NCI-H82 treated with DMSO at 0.1 percent for 48 hours (cell line): Measurements from ENCODE around the gene NT5C.
A peak's percentile ranks its signal among the peaks of the same experiment; 100 is the strongest.
"Not testable (repeated sequence)": the region's sequence is repeated elsewhere in the genome, so short reads cannot be mapped to it uniquely, and the experiment has no call there.

Experiments used
- DNase-seq: peaks from one replicate; lab custom pipeline; 2025; ENCODE audit not compliant: unreplicated experiment; lab: John Stamatoyannopoulos, UW

The NT5C gene

DNA sequence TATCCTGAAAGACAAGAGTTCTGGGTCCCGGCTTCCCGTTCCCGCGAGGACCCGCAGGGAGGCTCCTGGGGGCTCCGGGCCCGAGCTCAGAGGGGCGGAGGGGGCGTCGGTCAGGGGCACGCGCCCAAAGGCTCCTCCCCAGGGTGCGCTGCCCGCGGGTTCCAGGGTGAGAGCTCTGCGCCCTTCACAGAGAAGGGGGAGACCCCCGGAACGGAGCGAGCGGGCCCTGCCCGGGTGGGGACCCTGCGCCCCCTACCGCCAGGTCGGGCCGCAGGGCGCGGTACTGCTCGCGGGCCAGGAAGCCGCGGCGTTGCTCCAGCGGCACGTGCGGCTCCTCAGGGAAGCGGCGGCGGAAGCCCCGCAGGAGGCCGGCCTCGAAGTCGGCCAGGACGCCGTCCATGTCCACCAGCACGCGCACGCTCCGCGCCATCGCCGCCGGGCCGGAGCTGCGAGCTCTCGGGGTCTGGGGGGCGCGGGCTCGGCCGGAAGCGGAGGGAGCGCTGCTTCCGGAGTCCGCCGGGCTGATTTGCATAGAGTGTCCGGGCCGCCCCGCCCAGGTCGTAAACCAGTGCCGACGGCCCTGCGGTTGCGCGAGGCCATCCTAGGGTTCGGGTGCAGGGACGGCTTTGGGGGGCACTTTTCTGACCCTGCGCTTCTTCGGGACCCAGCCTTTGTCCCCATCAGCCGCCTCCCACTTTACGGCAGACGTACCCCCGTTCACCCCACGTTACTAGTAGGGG, at the start of gene NT5C:
NT5C (minus strand) TSS at position 465 of the 740 bp plus-strand sequence; CDS start at position 430, 35 bp downstream.
- DNase-seq: peak; percentile 53

DNA sequence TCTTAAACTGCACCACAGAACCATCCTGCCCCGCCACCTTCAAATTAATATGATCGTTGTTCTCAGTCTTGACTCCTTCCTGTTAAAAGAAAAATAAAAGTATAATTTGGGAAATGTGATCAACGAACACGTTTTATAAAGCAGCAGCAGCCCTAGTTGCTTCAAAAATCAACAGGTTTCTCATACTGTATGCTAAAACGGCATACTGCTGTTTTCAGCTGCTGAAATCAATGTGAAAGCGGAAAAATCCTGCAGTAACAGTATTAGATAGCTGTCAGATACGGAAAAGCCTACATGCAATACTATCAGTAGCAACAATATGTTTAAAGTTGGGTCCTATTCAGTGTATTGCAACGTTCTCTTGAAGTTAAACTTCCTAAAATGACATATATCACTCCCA, 49.6 kb upstream of the NT5C start:
- no peak for DNase-seq

DNA sequence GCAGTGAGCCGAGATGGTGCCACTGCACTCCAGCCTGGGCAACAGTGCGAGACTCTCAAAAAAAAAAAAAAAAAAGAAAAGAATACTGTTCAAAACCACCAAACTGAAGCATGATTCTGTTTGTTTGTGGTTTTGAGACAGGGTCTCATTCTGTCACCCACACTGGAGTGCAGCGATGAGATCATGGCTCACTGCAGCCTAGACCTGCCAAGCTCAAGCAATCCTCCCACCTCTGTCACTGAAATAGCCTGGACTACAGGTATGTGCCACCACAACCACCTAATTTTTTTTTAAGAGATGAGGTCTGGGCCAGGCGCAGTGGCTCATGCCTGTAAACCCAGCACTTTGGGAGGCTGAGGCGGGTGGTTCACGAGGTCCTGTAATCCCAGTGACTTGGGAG, 46.9 kb upstream of the NT5C start:
- DNase-seq: no peak

DNA sequence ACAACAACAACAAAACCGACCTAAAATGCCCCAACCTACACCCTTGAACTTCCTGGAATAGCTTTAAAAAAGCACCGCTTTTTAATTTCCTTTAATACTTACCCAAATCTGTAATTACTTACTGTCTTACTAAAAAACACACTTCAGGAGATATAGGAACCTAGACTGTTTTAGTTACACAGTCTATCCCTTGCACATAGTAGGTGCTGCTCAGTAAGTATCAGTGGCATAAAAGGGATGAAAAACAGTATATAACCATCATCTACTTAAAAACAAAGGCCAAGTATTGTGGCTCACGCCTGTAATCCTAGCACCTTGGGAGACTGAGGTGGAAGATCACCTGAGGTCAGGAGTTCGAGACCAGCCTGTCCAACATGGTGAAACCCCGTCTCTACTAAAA, 45.1 kb upstream of the NT5C start:
- DNase-seq: no peak

DNA sequence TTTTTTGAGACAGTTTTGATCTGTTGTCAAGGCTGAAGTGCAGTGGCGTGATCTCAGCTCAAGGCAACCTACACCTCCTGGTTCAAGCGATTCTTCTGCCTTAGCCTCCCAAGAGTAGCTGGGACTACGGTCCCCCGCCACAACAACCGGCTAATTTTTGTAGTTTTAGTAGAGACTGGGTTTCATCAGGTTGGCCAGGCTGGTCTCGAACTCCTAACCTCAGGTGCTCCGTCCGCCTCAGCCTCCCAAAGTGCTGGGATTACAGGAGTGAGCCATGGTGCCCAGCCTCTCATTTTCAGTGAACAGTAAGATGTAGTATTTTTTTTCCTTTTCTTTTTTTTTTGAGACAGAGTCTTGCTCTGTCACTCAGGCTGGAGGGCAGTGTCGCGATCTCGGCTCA, 43.5 kb upstream of the NT5C start:
- no peak for DNase-seq

DNA sequence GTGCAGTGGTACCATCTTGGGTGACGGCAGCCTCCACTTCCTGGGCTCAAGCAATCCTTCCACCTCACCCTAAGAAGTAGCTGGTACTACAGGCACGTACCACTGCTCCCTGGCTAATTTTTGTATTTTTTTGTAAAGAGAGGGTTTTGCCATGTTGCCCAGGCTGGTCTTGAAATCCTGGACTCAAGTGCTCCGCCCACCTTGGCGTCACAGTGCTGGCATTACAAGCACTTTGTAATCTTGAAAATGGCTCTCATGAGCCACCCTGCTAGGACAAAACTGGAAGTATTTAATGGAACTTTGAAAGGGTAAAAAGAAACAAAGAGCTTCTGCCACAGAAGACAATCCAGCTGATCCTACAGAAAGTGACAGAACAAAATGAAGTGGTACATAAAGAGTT, 42.0 kb upstream of the NT5C start:
- DNase-seq: no peak

DNA sequence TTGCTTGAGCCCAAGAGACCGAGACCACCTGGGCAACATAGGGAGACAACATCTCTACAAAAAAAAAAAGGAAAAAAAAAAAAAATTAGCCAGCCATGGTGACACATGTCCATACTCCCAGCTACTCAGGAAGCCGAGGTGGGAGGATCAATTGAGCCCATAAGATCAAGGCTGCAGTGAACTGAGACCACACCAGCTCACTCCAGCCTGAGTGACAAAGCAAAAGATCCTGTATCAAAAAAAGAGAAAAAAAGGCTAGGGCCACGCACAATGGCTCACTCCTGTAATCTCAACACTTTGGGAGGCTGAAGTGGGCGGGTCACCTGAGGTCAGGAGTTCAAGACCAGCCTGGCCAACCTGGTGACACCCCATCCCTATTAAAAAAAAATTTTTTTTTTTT, 37.5 kb upstream of the NT5C start:
- DNase-seq: no peak

DNA sequence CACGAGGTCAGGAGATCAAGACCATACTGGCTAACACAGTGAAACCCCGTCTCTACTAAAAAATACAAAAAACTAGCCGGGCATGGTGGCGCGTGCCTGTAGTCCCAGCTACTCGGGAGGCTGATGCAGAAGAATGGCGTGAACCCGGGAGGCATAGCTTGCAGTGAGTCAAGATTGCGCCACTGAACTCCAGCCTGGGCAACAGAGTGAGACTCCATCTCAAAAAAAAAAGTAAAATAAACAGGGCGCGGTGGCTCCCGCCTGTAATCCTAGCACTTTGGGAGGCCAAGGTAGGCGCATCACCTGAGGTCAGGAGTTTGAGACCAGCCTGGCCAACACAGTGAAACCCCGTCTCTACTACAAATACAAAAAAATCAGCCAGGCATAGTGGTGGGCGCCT, 33.1 kb upstream of the NT5C start:
- not testable (repeated sequence) for DNase-seq

DNA sequence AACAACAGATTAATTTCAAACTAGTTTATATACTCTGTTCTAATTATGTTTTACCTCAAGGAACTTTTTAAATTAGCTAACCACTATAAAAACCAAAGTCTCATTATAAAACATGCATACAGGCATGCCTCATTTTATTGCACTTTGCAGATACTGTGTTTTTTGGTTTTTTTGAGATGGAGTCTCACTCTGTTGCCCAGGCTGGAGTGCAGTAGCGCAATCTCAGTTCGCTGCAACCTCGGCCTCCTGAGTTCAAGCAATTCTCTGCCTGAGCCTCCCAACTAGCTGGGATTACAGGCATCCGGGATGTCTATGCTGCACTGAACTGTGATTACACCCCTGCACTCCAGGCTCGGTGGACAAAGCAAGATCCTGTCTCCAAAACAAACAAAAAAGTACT, 31.5 kb upstream of the NT5C start:
- DNase-seq: no peak

DNA sequence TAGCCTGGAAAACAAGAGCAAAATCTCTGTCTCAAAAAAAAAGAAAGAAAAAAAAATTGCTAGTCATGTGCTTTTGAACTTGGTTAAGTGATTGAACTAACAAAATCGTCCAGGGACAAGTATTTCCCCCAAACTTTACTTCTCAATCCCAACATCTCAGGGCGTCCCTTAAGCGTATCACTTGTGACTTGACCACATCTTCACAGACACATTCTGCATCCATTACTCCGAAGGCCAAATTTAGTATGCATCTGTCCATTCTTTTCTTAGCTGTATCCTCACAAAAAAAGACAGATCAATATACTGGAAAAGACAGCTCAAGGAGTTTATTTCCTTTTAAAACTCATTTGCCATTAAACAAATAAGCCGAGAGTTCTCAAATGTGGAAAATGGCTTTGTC, 28.7 kb upstream of the NT5C start:
- no peak for DNase-seq

DNA sequence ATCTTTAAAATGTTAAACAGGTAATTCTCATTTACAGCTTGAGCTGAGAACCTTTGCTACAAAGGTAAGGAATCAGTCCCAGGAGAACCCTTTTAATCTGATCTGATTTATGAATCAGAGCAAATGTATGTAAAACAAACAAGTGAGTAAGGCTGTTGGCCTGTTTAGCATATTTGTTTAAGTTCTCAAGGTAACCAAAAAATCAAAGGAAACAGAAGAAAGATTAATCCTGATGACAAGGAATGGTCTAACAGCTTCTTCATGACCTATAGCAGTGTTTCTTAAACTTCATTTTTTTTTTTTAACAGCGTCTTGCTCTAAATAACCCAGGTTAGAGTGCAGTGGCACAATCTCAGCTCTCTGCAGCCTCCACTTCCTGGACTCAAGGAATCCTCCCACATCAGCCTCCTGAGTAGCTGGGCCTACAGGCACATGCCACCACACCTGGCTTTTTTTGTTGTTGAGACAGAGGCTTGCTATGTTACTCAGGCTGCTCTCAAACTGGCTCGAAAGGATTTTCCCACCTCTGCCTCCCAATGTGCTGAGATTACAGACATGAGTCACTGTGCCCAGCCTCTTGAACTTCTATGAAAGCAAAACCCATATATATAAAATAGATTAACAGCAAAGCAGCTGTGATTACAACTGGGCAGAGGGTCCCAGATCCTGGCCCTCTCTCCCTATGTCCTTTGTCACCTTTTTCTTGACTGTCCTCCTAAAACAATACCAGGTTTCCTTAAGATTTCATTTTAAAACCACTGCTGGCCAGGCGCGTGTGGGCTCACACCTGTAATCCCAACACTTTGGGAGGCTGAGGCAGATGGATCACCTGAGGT, 27.9 kb upstream of the NT5C start:
- DNase-seq: no peak

DNA sequence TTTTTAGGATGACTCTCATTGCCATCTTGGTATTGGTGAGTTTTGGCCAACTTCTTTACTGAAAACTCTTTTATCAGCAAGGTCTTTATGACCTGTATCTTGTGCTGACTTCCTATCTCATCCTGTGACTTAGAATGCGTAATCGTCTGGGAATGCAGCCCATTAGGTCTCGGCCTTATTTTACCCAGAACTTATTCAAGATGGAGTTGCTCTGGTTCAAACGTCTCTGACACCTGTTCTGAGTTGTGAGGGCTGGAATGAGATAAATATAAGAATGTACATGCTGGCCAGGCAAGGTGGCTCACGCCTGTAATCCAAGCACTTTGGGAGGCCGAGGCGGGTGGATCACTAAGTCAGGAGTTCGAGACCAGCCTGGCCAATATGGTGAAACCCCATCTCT, 26.9 kb upstream of the NT5C start:
- not testable (repeated sequence) for DNase-seq

DNA sequence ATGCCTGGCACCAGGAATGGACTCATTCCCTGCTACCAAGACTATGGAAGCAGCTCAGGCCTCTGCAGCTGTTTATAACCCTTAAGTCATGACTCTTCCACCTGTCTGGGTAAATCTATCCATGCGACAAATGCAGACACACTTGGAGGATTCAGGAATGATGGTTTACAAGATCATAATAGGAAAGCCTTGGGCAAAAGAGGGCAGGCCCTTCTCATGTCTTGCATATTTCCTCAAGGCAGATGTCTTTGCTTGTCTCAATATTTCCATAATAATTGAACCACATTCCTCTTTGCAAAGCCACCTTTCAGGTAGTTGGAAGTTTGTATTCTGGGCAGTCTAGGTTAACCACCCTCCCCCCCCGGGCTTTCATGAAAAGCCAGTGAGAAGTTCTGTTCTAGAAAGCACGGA, 23.7 kb upstream of the NT5C start:
- no peak for DNase-seq

DNA sequence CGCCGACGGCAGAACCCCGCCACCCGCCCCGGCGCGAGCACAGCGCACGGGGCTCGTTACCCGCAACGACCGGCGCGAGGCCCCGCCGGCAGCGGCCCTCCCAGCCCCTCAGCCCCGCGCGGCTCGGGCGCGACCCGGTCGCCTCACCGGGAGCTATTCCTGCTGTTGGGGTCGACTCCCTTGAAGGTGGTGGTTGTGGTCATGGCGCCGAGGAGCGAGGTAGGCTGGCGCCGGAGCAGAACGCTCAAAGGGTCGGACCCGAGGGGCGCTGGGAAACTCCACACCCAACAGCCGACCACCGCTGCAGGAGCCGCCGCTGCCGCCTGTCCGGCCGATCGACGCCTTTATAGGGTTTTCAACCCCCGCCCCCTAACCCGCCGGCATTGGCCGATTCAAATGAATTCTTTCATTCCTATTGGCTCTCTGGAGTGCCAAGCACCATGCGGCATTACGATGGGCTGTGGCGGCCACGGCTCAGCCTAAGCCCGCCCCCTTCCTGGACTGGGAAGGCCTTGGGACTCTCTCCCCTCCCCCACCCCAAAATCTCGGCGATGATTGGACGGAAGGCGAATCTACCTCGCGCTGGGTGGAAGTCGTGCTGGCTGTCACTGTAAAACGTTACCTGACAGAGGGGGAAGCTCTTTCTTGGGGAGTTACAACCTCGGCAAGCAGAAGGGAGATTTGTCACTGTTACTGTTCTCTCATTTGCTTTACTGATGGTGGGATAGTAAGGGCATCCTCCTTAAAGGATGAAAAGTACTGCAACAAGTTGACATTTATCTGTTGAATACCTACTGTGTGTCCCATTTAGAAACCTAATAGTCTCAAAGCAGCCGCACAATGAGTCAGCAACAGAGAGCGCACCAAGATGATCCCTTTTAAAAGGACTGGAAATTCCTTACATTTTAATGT, 22.9 kb upstream of the NT5C start, which contains the start of gene JPT1:
JPT1 (minus strand) TSS at position 318 of the 912 bp plus-strand sequence; CDS start at position 203, 115 bp downstream.
- DNase-seq: peak; percentile 95

DNA sequence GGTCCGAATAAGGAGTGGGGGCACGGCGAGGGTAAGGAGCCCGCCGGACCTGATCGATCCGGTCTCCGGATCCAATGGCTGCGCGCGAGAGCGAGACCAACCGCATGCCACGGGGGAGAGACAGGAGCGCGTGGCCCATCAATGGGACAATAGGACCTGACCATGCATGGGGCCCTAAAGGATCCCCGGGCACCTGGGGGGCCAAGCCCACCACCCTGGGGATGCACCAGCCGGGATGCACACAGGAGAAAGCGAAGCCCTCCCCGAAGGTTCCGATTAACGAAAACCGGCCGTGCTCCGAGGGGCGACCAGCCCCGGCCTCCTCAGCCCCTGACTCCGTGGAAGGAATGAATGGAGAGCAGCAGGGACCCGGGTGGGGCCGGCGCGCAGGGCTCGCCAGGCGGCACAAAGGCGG, 22.2 kb upstream of the NT5C start:
- no peak for DNase-seq

DNA sequence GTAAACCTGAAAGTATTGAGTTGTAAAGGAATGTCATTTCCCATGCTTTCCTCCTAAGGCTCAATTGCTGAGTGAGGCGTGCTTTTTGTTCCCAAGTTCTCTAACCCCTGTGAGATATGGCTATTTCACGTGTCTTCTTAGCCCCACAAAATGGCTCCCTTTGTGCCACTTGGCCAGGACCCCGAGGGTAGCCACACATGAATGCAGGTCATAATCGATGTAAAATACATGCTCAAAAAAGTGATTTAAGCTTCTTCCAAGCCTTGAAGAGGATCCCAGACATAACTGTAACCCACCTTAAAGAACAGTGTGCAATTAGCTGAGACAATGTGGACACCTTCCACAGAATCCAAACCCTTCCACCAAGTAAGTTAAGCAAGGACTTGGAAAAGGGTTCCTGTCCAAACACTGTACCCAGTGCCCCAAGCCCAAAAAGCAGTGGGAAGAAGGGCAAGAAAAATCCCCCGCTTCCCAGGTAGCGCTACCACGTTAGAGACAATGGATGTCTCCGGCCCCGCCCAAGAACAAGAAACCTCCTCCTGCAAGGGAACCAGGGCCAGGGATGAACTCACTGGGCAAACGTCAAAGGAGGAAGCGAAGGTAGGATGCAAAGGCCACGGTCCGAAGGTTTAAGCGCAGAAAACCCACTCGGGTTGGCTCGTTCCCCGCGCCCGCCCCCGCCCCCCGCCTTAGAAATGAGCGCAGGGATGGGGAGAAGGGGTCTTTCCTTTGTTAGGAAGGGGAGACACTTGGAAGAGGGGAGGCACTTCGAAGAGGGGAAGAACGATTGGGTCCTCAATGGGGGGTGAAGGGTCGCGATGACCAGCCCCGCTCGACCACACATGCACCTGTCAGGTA, 21.6 kb upstream of the NT5C start:
- no peak for DNase-seq

DNA sequence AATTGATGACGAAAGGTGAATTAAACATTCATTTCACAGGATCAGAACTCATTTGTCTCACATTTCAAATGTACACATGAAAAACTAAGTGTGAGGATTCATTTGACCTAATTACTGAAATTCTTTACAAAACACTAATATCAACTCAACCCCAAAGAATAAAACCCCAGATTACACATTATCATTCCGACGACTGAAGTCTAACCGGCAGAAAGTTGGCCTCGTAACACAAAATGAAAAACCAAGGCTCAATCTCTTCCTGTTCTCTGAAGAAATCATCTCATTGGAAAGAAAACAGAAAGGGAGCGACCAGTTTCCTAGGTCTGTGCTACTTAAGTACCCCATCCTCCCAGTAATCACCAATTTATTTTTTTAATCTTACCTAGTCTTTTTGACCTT, 21.0 kb upstream of the NT5C start:
- no peak for DNase-seq

DNA sequence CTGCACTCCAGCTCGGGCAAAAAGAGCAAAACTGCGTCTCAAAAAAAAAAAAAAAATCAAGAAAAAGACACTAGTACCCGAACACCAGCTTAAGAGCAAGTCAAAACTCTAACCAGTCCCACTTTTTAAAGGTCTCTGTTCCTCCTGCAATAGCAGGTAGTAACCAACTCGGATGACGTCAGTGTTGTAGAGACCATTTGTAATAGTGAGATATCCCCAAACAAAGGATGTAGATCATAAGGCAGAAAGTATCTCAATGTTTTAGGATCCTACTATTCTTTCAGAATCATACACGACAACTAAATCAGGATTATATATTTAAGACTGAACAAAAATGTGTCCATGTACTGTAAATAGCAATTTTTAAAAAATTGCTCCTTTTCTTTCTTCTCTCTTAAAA, 20.4 kb upstream of the NT5C start:
- no peak for DNase-seq

DNA sequence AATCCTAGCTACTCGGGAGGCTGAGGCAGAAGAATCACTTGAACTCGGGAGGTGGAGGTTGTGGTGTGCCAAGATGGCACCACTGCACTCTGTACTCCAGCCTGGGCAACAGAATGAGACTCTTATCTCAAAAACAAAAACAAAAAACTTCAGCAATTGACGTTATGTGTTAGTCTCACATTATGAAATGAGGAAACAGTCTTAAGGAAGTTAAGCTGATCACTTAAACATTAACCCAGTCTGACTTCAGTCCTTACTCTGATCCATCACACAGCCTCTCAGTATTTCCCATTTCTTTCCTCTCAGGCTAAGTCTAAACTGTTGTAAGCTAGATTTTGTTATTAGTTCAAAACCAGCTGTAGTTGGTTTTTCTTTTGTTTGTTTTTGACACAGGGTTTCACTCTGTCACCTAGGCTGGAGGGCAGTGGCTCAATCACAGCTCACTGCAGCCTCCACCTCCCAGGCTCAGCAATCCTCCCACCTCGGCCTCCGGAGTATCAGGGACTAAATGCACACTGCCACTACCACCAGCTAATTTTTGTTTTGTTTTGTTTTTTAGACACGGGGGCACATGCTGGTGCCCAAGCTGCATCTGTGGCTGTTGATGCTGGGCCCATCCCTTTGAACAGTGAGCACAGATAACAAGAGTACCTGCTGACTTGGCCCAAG, 16.5 kb upstream of the NT5C start:
- DNase-seq: no peak

DNA sequence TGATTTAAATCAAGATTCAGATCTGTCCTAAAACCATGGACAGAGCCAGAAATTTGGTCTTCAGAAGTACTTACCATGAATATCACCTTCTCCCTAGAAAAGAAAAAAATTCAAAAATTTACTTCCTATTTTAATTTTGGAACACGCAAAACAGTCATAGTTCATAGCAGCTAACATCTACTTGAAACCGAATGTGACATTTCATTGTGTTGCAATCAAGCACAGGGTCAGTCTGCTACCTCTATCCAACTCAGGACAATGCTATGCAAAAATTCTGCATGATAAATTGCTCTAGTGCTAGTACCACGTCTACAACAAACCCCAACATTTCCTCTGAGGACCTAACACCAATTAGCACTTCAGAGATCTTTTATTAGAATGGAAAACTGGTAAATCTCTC, 15.1 kb upstream of the NT5C start:
- no peak for DNase-seq
